Activated CD4-positive, alpha-beta T cell treated with anti-CD3 and anti-CD28 coated beads for 36 hours (primary cell): ENCODE data around the gene CDC25B. TPM values are rescaled to one million over a fixed set of nuclear protein-coding genes. Genes with fewer than 3 reads are reported as not detected.

Experiments used
- ATAC-seq: fragments of 200-7000 bp; cut with Tn5 transposase; one replicate; pipeline ENCODE4 v1.10.0; 2021; ENCODE audit warnings: mild to moderate bottlenecking, moderate library complexity
- CTCF ChIA-PET: fragments of 350-600 bp; sonication (Branson Sonifier 250); formaldehyde crosslinking; loops from one replicate; lab custom pipeline; 2021; ENCODE audit warnings: antibody characterized with exemption; lab: Charles Lee
- POLR2A ChIA-PET: fragments of 350-600 bp; sonication (Branson Sonifier 250); formaldehyde crosslinking; loops from one replicate; lab custom pipeline; 2021; ENCODE audit warnings: antibody characterized with exemption, inconsistent platforms; lab: Charles Lee
- DNase-seq: peaks from one replicate; pipeline ENCODE4 v3.0.0-alpha.2; 2020
- H3K27ac Mint-ChIP-seq: one replicate; pipeline ENCODE4 v1.8.0; 2021; ENCODE audit warnings: mixed read lengths
- H3K27me3 Mint-ChIP-seq: one replicate; pipeline ENCODE4 v1.8.0; 2021; ENCODE audit warnings: mixed read lengths
- H3K36me3 Mint-ChIP-seq: one replicate; pipeline ENCODE4 v1.8.0; 2021; ENCODE audit warnings: low read depth, mixed read lengths
- H3K4me1 Mint-ChIP-seq: one replicate; pipeline ENCODE4 v1.8.0; 2021; ENCODE audit warnings: mixed read lengths
- H3K4me3 Mint-ChIP-seq: one replicate; pipeline ENCODE4 v1.8.0; 2021; ENCODE audit warnings: mild to moderate bottlenecking, moderate library complexity, mixed read lengths
- H3K9me3 Mint-ChIP-seq: one replicate; pipeline ENCODE4 v1.8.0; 2021; ENCODE audit warnings: low read depth, mixed read lengths
- intact Hi-C, 2 experiments: fragments of 100-400 bp; cut with DNase I in 1 of 2; cut with micrococcal nuclease in 1 of 2; formaldehyde crosslinking; loops; one replicate each; pipeline versions ENCODE4 v1.14.2 to v1.15.1; 2022 to 2024; cut with DNase I, micrococcal nuclease
- total RNA-seq, 2 experiments: library from RNA; stranded (reverse); gene quantifications; one replicate each; pipeline ENCODE4 v1.2.3, GENCODE V29; 2021

Gene CDC25B
- total RNA-seq, 2 experiments from 2014 or later: 79.8 to 96.2 TPM

- Mint-ChIP-seq H3K4me3 (no peak overlapping the region), H3K36me3 (peaks cover 75% of the 10 kb centered on the region), H3K9me3 (no peaks in the 10 kb centered on the region), H3K27ac (no peak overlapping the region), H3K4me1 (peaks cover 60% of the 10 kb centered on the region), H3K27me3 (no peaks in the 10 kb centered on the region)
- ATAC-seq (no peak), DNase-seq (no peak)
- CTCF ChIA-PET: no interaction called here
- POLR2A ChIA-PET: no interaction called here
- intact Hi-C loops: no loop called here
Measured at GRCh38 chr20:3803289-3803688, 7.2 kb downstream of the CDC25B start.

GRCh38 chr20:3803854-3804253 lies 7.7 kb downstream of the CDC25B start:
- Mint-ChIP-seq H3K4me3 (no peak overlapping the region), H3K27me3 (no peaks in the 10 kb centered on the region), H3K27ac (no peak overlapping the region), H3K4me1 (peaks cover 57% of the 10 kb centered on the region), H3K9me3 (no peaks in the 10 kb centered on the region), H3K36me3 (peaks cover 70% of the 10 kb centered on the region)
- POLR2A ChIA-PET: no interaction called here
- CTCF ChIA-PET: no interaction called here
- DNase-seq (no peak), ATAC-seq (no peak)
- intact Hi-C loops: no loop called here

- CTCF ChIA-PET: no interaction called here
- Mint-ChIP-seq H3K27me3 (no peaks in the 10 kb centered on the region), H3K4me1 (peaks cover 53% of the 10 kb centered on the region), H3K4me3 (no peak overlapping the region), H3K27ac (no peak overlapping the region), H3K36me3 (peaks cover 65% of the 10 kb centered on the region), H3K9me3 (no peaks in the 10 kb centered on the region)
- ATAC-seq (no peak), DNase-seq (no peak)
- intact Hi-C loops: no loop called here
- POLR2A ChIA-PET: interaction anchor here (0.6 kb wide), 1 partner anchor 10 kb away, joined by 5 read pairs; no protein-coding TSS in a partner anchor
Measured at GRCh38 chr20:3804254-3804751, 8.2 kb downstream of the CDC25B start.

GRCh38 chr20:3804781-3805180 lies 8.7 kb downstream of the CDC25B start:
- no peak overlapping the region for H3K4me3 Mint-ChIP-seq
- no peak for DNase-seq
- POLR2A ChIA-PET: interaction anchor here (0.6 kb wide), 1 partner anchor 10 kb away, joined by 5 read pairs; no protein-coding TSS in a partner anchor
- ATAC-seq: no peak
- H3K27me3 Mint-ChIP-seq: no peaks in the 10 kb centered on the region
- CTCF ChIA-PET: interaction anchor here (0.7 kb wide), 2 partner anchors 17 to 51 kb away, joined by 3 read pairs; no protein-coding TSS in a partner anchor
- peaks cover 63% of the 10 kb centered on the region for H3K36me3 Mint-ChIP-seq
- no peak overlapping the region for H3K27ac Mint-ChIP-seq
- H3K9me3 Mint-ChIP-seq: no peaks in the 10 kb centered on the region
- H3K4me1 Mint-ChIP-seq: peaks cover 48% of the 10 kb centered on the region
- intact Hi-C loops: no loop called here

- CTCF ChIA-PET: no interaction called here
- no peak for ATAC-seq
- H3K9me3 Mint-ChIP-seq: no peaks in the 10 kb centered on the region
- POLR2A ChIA-PET: no interaction called here
- H3K27me3 Mint-ChIP-seq: no peaks in the 10 kb centered on the region
- H3K36me3 Mint-ChIP-seq: peaks cover 28% of the 10 kb centered on the region
- peaks cover 60% of the 10 kb centered on the region for H3K4me1 Mint-ChIP-seq
- intact Hi-C loops: no loop called here
- no peak overlapping the region for H3K27ac Mint-ChIP-seq
- no peak for DNase-seq
- H3K4me3 Mint-ChIP-seq: no peak overlapping the region
Measured at GRCh38 chr20:3808544-3808943, 12.4 kb downstream of the CDC25B start.

- Mint-ChIP-seq H3K27ac (peak overlapping the region; percentile 96), H3K27me3 (no peaks in the 10 kb centered on the region), H3K9me3 (no peaks in the 10 kb centered on the region), H3K36me3 (peaks cover 5% of the 10 kb centered on the region), H3K4me1 (peaks cover 78% of the 10 kb centered on the region), H3K4me3 (peak overlapping the region; percentile 78)
- intact Hi-C loops: loop anchor here (1.0 to 10.0 kb wide), 6 partner anchors 9 to 337 kb away; partner anchors contain the start of genes AP5S1 (in 2 of the 2), ADISSP (in 1 of the 2), ATRN (in 1 of the 2) and CDC25B (in 1 of the 2)
- ChIA-PET CTCF (interaction anchor here (0.6 to 1.7 kb wide), 6 partner anchors 9 to 519 kb away, joined by 3 to 5 read pairs (median 3); partner anchors contain the start of genes ADISSP, AP5S1 and CDC25B), POLR2A (interaction anchor here (1.0 kb wide), 1 partner anchor 26 kb away, joined by 5 read pairs; the partner anchor contains the start of gene CENPB)
- peak; percentile 92 for ATAC-seq
- peak; percentile 97 for DNase-seq
Measured at GRCh38 chr20:3811467-3812258, 15.6 kb downstream of the CDC25B start.

- intact Hi-C loops: loop anchor here in 1 of 2 experiments (10.0 kb wide), 1 partner anchor 337 kb away; the partner anchor contains the start of gene ATRN
- no peaks in the 10 kb centered on the region for H3K9me3 Mint-ChIP-seq
- ChIA-PET CTCF (interaction anchor here (0.6 to 1.7 kb wide), 4 partner anchors 8 to 45 kb away, joined by 3 to 5 read pairs (median 4); partner anchors contain the start of genes ADISSP, AP5S1 and CDC25B), POLR2A (interaction anchor here (1.0 kb wide), 1 partner anchor 26 kb away, joined by 5 read pairs; the partner anchor contains the start of gene CENPB)
- peaks cover under 1% of the 10 kb centered on the region for H3K36me3 Mint-ChIP-seq
- ATAC-seq: no peak
- no peak for DNase-seq
- peaks cover 73% of the 10 kb centered on the region for H3K4me1 Mint-ChIP-seq
- H3K27ac Mint-ChIP-seq: peak overlapping the region; percentile 96
- no peaks in the 10 kb centered on the region for H3K27me3 Mint-ChIP-seq
- H3K4me3 Mint-ChIP-seq: peak overlapping the region; percentile 78
Measured at GRCh38 chr20:3812259-3812681, 16.2 kb downstream of the CDC25B start.

GRCh38 chr20:3812975-3813847 lies 17.1 kb downstream of the CDC25B start:
- H3K27ac Mint-ChIP-seq: peak overlapping the region; percentile 53
- no peaks in the 10 kb centered on the region for H3K9me3 Mint-ChIP-seq
- peaks cover 63% of the 10 kb centered on the region for H3K4me1 Mint-ChIP-seq
- ChIA-PET POLR2A (interaction anchor here (0.7 to 0.9 kb wide), 2 partner anchors 12 to 68 kb away, joined by 3 read pairs; no protein-coding TSS in a partner anchor), CTCF (interaction anchor here (0.7 to 1.6 kb wide), 6 partner anchors 12 to 235 kb away, joined by 3 to 12 read pairs (median 4); no protein-coding TSS in a partner anchor)
- DNase-seq: no peak
- intact Hi-C loops: loop anchor here in 1 of 2 experiments (10.0 kb wide), 1 partner anchor 338 kb away; the partner anchor contains the start of gene ATRN
- H3K36me3 Mint-ChIP-seq: no peaks in the 10 kb centered on the region
- H3K4me3 Mint-ChIP-seq: no peak overlapping the region
- no peak for ATAC-seq
- no peaks in the 10 kb centered on the region for H3K27me3 Mint-ChIP-seq

- intact Hi-C loops: loop anchor here in 1 of 2 experiments (10.0 kb wide), 1 partner anchor 339 kb away; the partner anchor contains the start of gene ATRN
- ChIA-PET CTCF (interaction anchor here (0.6 to 1.6 kb wide), 7 partner anchors 13 to 234 kb away, joined by 3 to 12 read pairs (median 4); no protein-coding TSS in a partner anchor), POLR2A (interaction anchor here (0.6 to 0.9 kb wide), 4 partner anchors 9 to 77 kb away, joined by 3 to 5 read pairs (median 4); no protein-coding TSS in a partner anchor)
- Mint-ChIP-seq H3K4me1 (peaks cover 62% of the 10 kb centered on the region), H3K4me3 (no peak overlapping the region), H3K9me3 (no peaks in the 10 kb centered on the region), H3K36me3 (no peaks in the 10 kb centered on the region), H3K27ac (peak overlapping the region; percentile 53), H3K27me3 (no peaks in the 10 kb centered on the region)
- ATAC-seq (no peak), DNase-seq (peak; percentile 58)
Measured at GRCh38 chr20:3813848-3814581, 17.9 kb downstream of the CDC25B start.
